Measurements from ENCODE around the gene ANAPC7. TPM values are rescaled to one million over a fixed set of nuclear protein-coding genes. Genes with fewer than 3 reads are reported as not detected.
"Not testable (repeated sequence)": the region's sequence is repeated elsewhere in the genome, so short reads cannot be mapped to it uniquely, and the experiment has no call there.

Gene ANAPC7
- total RNA-seq, 1 donor from 2014 or later, result 37.1 TPM

GRCh38 chr12:110378131-110378790 is 25.2 kb downstream of the ANAPC7 start:
- not testable (repeated sequence) for DNase-seq (ENCODE audit: low read depth in 2 of 2)

DNA sequence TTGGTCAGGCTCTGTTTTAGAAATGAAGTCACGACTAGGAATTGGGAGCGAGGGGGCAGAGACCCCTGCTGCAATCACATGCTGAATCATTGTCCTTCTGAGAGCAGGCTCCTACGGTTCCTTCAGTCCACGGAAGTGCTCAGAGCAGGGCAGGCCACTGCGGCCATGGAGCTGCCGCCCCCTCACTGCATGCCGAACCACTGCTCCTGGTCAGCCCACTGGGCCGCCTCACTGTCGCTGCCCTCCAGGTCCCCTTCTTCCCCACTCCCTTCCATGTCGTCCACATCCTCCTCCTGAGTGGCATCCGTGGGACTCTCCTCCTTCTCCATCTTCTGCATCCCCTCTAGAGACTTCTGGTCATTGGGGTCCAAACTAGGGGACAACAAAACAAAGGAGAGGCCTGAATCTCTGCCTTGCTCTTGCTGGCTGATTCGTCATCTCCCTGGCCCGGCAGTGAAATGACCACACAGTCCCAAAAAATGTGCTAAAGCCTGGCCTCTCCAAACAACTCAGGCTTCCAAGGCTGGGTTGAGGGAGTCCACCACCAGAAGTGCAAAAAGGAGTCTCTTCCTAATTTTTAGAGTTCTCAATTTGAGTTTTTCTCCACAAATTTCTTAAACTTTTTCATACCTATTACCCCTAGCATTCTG is 29.4 kb downstream of the ANAPC7 start:
- DNase-seq (ENCODE audit: low read depth in 2 of 2), result no peak

GRCh38 chr12:110373425-110373824 is 30.1 kb downstream of the ANAPC7 start:
- DNase-seq (ENCODE audit: low read depth in 2 of 2), result no peak

GRCh38 chr12:110373025-110373424 is 30.5 kb downstream of the ANAPC7 start:
- DNase-seq (ENCODE audit: low read depth in 2 of 2), result no peak

- no peak for DNase-seq (ENCODE audit: low read depth in 2 of 2)
Observed at GRCh38 chr12:110372056-110372425, 31.5 kb downstream of the ANAPC7 start.

DNA sequence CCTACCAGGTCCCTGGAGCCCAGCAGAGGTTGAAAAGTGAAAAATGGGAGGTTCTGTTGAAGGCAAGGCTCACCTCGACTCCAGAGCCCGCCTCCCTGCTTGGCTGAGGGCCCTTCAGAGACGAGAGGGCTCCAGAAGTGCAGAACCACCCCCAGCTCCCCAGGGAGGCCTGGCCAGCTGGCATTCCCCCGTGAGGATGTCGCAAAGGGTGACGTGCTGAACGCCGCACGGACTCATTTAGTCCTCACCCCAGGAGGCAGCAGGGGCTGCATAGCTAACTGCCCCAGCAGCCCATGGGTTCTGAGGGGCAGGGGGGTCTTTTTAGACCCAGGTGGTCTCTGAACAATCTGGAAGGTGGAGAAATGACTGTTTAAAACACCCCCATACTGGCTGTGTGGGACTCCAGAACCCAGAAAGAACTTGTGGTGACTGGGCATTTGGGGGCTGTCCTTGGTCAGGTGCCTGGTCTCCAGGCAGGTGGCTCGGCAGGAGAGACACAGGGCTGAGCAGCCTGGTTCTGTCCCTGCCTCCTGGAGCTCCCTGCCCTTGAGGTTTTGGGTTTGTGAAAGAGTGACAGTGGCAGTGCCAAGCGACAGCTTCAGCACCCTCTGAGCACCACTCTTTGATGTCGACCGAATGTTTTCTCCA is 32.0 kb downstream of the ANAPC7 start:
- DNase-seq (ENCODE audit: low read depth in 2 of 2), result no peak

- no peak for DNase-seq (ENCODE audit: low read depth in 2 of 2)
Observed at GRCh38 chr12:110370732-110371231, 32.7 kb downstream of the ANAPC7 start.

DNA sequence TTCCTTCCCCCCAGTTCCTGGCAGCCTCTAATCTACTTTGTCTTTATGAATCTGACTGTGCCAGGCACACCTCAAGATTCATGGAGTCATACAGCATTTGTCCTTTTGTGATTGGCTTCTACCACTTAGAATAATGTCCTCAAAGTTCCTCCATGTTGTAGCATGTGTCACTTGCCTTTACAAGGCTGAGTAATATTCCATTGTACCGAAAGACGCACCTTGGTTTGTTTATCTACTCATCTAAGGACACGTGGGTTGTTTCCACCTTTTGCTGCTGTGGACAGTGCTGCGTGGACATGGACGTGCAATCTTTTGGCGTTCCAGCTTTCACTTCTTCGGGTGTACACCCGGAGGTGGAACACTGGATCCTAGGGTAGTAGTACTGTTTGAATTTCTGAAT is 33.5 kb downstream of the ANAPC7 start:
- no peak for DNase-seq (ENCODE audit: low read depth in 2 of 2)

DNA sequence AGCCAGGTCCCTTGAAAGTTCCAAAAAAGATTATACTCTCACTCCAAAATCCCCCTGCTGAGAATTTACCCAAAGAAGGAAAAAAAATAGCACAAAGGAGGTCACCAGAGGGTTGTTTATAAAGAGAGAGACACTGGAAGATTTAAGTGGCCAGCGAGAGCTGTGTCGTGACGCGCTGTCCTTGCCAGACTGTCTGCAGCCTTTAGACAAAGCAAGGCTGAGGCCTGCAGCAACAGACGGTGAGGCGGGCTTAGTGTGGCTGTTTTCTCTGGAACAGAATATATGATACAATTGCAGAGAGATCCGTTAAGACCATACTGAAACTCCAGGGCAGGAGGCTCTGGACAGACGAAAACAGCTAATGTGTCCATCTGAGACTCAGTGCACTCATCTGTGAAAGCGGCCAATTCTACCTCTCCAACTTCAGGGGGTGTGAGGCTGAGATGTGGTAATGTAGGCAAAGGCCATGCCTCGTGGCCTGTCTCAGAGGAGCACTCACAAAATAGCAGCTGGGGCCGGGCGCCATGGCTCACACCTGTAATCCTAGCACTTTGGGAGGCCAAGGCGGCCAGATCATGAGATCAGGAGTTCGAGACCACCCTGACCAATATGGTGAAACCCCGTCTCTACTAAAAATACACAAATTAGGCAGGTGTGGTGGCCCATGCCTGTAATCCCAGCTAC is 36.2 kb downstream of the ANAPC7 start:
- DNase-seq (ENCODE audit: low read depth in 2 of 2), result no peak

DNA sequence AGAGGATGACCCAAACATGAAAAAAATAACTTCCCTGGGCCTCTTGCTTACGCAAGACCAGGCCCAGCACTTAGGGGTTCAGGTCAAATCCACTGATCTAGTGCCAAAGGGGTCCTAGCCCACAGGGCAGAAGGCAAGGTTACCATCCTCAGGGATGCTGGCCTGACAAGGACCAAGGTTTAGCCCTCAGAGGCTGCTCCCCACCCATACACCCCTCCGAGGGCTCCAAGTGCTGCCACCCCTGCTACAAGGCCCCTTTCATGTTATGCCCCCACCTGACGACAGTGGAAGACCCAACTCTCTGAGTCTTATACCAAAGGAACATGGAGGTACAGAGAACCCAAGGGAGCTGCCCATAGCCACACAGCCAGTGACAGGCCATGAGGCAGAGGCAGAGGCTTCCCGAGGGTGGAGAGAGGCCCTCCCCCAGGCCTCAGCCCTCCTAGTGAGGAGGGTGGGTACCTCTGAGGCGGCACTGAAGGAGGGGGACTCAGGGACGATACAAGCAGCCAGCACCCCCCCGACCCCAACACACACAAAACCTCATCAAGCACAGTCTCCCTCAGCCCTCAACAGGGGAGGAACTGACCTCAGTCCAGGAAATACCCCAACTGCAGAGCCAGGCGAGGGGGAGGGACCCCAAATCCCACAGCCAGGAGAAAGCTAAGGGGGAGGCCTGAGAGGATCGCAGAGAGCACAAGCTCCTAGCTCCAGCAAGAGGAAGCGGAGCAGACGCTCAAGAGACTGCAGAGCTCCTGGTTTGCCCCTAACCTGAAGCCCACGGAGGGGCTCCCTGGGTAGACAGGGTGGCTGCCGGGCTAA is 37.0 kb downstream of the ANAPC7 start:
- DNase-seq (ENCODE audit: low read depth in 2 of 2), result no peak

- DNase-seq (ENCODE audit: low read depth in 2 of 2), result no peak
Observed at GRCh38 chr12:110365489-110366320, 37.8 kb downstream of the ANAPC7 start.

DNA sequence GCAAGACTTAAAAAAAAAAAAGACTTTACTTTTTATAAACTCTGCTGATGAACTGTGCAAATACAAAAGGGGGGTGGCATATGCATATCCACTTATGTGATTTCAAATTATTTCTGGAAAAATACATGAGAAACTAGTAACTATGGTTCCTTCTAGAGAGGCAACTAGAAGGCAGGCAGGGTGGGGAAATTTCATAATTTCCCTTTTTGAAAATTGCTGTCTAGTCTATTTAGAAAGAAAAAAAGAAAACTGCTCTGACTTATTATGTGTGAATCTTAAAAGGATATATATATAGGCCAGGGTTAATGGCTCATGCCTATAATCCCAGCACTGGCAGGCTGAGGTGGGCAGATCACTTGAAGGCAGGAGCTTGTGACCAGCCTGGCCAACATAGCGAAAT is 42.3 kb downstream of the ANAPC7 start:
- DNase-seq (ENCODE audit: low read depth in 2 of 2), result no peak

- not testable (repeated sequence) for DNase-seq (ENCODE audit: low read depth in 2 of 2)
Observed at GRCh38 chr12:110358384-110359097, 45.0 kb downstream of the ANAPC7 start.

DNA sequence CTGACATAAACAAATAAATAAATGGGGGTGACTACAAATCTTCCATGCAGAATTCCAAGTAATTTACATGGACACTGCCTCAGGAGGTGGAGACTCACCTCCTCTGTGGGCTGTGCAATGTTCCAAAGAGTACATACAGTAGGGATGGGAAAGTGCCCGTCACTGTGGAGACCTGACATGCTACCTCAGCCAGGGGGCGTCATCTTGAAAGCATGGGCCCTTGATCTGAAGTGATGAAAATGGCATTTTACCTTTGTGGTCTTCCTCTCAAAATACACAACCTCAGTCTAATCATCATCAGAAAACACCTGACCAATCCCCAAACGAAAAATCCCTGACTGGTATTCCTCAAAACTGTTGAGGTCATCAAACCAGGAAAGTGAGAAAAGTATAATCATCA is 48.4 kb downstream of the ANAPC7 start:
- peak; percentile 36 to 45 for DNase-seq (ENCODE audit: low read depth in 2 of 2)

DNA sequence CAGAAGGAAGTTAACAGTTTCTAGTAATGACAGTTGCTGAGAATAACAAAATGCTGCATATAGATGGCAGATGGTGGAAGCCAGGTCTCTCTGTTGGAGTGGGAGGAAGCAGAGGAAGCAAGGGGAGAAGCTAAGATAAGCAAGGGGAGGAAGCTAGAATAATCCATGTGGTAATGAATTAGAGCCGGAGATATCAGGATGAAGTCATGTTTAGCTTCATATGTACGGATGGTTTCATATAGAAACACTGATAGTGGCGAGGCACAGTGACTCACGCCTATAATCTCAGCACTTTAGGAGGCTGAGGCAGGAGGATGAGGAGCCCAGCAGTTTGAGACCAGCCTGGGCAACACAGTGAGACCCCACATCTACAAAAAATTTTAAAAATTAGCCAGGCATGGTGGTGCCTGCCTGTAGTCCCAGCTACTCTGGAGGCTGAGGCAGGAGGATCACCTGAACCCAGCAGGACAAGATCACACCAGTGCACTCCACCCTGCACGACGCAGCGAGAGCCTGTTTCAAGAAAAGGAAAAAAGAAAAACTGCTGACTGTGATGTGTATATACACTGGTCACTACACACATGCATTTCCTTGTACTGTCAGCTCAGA is 49.2 kb downstream of the ANAPC7 start:
- DNase-seq (ENCODE audit: low read depth in 2 of 2), result peak; percentile 81 to 88

DNA sequence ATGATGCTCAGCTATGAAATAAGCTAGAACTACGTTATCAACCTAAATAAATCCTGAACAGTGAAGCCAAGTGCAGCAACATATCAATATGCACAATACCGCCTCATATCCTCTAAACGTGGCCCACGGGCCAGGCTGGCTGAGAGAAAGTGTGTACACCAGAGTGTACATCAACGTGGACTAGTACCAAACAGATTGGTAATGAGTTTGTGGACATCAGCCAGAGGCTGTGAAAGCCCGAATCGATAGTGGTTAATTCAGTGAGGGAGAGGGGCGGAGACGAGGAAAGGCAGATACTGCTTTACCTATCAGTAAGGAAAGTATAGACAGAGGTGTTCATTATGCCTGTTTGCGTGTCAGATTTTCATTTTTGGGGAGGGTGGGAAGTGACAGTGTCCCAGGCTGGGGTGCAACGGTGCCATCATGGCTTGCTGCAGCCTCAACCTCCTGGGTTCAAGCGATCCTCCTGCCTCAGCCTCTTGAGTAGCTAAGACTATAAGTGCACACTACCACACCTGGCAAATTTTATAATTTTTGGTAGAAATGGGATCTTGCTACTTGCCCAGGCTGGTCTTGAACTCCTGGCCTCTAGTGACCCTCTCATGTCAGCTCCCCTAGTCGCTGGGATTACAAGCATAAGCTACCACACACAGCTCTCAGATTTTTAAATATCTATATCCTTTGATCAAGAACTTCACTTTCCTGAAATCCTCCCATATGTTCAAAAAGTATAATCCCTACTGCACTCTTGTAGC is 50.1 kb downstream of the ANAPC7 start:
- DNase-seq (ENCODE audit: low read depth in 2 of 2), result no peak

DNA sequence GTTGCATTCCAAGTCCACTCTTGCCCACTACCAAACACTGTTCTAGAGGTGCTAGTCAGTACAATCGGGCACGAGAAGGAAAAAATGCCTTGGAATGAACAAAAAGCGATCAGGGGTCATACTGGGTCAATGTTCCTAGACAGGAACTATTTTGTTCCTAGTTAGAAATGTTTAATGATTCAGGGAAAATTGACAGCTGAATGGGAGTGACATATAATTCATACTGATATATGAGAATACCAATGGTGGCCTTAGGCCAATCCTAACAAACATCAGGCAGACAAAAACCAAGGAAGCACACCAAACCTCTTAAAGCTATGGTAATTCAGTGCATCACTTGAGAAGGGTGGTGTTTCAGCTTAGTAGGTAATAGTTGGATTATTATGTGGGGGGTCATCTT is 51.1 kb downstream of the ANAPC7 start:
- DNase-seq (ENCODE audit: low read depth in 2 of 2), result peak in 1 of 2 donors; percentile 46

DNA sequence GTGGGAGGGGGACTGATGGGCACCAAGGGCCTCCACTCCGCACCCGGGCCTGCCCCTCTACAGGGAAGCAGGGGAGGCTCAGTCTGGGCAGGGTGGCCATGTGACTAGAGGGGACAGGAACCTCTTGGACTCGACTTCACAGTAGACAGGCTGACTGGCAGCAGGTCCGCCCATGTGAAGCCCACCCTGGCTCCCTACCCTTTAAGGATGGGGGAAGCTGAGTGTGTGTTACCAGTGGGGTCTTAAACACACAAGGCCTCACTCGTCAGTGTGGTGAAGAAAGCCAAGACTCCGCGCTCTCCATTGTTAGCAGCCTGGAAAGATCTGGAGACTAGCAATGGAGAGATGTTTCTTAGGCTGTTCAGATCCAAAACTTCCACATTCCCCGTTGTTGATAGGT is 52.4 kb downstream of the ANAPC7 start:
- no peak for DNase-seq (ENCODE audit: low read depth in 2 of 2)

Data from lung microvascular endothelial cell (primary cell).